ENCODE results near the gene ALX4.

GRCh38 chr11:44256673-44257291 is 53.2 kb downstream of the ALX4 start:
- TF ChIP-seq, protein P1, sequence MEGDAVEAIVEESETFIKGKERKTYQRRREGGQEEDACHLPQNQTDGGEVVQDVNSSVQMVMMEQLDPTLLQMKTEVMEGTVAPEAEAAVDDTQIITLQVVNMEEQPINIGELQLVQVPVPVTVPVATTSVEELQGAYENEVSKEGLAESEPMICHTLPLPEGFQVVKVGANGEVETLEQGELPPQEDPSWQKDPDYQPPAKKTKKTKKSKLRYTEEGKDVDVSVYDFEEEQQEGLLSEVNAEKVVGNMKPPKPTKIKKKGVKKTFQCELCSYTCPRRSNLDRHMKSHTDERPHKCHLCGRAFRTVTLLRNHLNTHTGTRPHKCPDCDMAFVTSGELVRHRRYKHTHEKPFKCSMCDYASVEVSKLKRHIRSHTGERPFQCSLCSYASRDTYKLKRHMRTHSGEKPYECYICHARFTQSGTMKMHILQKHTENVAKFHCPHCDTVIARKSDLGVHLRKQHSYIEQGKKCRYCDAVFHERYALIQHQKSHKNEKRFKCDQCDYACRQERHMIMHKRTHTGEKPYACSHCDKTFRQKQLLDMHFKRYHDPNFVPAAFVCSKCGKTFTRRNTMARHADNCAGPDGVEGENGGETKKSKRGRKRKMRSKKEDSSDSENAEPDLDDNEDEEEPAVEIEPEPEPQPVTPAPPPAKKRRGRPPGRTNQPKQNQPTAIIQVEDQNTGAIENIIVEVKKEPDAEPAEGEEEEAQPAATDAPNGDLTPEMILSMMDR (IDR thresholded peaks at IDR 0.05), result no peak
- TF ChIP-seq POLR2A (IDR thresholded peaks at IDR 0.05), result no peak

Measured in testis (tissue), 2 donors.